Measurements from ENCODE around the gene USHBP1. TPM values are rescaled to one million over a fixed set of nuclear protein-coding genes. Genes with fewer than 3 reads are reported as not detected.

The USHBP1 gene
- total and polyA plus RNA-seq, 2 of the 4 experiments (the other 2 are of a cell fraction): not detected

- no peak for TF ChIP-seq MAFK (IDR thresholded peaks at IDR 0.05; ENCODE audit: low read depth, low read length)
- TF ChIP-seq RAD21 (IDR thresholded peaks at IDR 0.05; ENCODE audit: low read length): peak; percentile 54
These were observed 59.1 kb downstream of the USHBP1 start (continued) for GRCh38 chr19:17205237-17206140.

DNA sequence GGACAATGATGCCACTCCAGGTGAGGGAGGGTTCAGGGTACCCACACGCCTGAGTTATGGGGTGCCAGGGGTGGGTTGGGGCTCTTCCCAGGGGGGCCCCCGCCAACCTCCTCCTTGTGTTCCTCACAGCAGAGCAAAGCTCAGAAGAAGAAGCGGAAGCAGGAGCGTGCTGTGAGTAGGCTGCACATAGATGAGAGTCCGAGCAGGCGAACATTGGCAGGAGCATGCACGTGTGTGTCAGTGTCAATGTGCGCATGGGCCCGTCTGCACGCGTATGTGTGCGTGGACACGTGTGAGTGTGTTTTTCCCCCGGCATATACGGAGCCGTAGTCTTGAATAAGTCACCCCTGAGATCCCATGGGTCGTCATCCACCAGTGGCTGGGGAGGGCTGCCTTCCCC lies 61.8 kb downstream of the USHBP1 start:
- no peak overlapping the region for H4K5ac ChIP-seq (ENCODE audit: low read depth, low read length)
- H3K56ac ChIP-seq (ENCODE audit: extremely low read depth, insufficient read depth, low read length): no peak overlapping the region
- no peaks in the 10 kb centered on the region for H3K9me3 ChIP-seq (ENCODE audit: control insufficient read depth, insufficient read depth, low read length)
- DNase-seq: no peak
- in situ Hi-C loops (cut with MboI; ENCODE audit: low sequenced_read_pairs): loop anchor here (10.0 kb wide), 1 partner anchor 82 kb away; the partner anchor contains the start of gene ANKLE1
- H4K91ac ChIP-seq (ENCODE audit: insufficient read depth, low read depth, low read length): no peak overlapping the region
- no peak overlapping the region for H3K23ac ChIP-seq (ENCODE audit: low read depth, low read length)
- peaks cover 6 to 20% of the 10 kb centered on the region in 2 experiments; a peak in 3 of 4 replicates for H3K79me1 ChIP-seq (ENCODE audit: low read depth in 1 of 2, low read length in 2 of 2)
- H2BK15ac ChIP-seq (ENCODE audit: low read depth, low read length): no peak overlapping the region
- no peaks in the 10 kb centered on the region for H3K4me1 ChIP-seq (ENCODE audit: control insufficient read depth, insufficient read depth, low read length)
- ChIA-PET CTCF (no interaction called here), POLR2A (ENCODE audit: unreplicated experiment) (no interaction called here)
- intact Hi-C loops (cut with micrococcal nuclease): no loop called here
- H3K9me1 ChIP-seq (ENCODE audit: insufficient read depth, low read length): peaks cover 3% of the 10 kb centered on the region; the same call in 1 of the 2 replicates
- H3K4ac ChIP-seq (ENCODE audit: low read depth, low read length): no peak overlapping the region
- TF ChIP-seq ELK1 (IDR thresholded peaks at IDR 0.05; ENCODE audit: borderline replicate concordance, low read depth, low read length): no peak
- TF ChIP-seq BHLHE40 (IDR thresholded peaks at IDR 0.05; ENCODE audit: low read depth, low read length): no peak
- TF ChIP-seq CTCF (conservative IDR thresholded peaks at IDR 0.05; ENCODE audit: low read depth, low read length): no peak
- TF ChIP-seq SMC3 (IDR thresholded peaks at IDR 0.05; ENCODE audit: low read depth, low read length): no peak
- no peak for TF ChIP-seq CEBPB (IDR thresholded peaks at IDR 0.05; ENCODE audit: low read depth, low read length)
- no peak for TF ChIP-seq MAZ (IDR thresholded peaks at IDR 0.05; ENCODE audit: borderline replicate concordance, low read depth, low read length)
- no peak for TF ChIP-seq RAD21 (IDR thresholded peaks at IDR 0.05; ENCODE audit: low read length)
- no peak overlapping the region for H2AK5ac ChIP-seq (ENCODE audit: low read depth, low read length)
- no peak overlapping the region for H3K4me2 ChIP-seq (ENCODE audit: low read depth, low read length)
- peak overlapping the region; percentile 55 for H2AK9ac ChIP-seq (replicated peaks; ENCODE audit: low read depth, low read length, poor library complexity)
- no peak overlapping the region for H3K14ac ChIP-seq (replicated peaks; ENCODE audit: low read depth, low read length)
- H3K9ac ChIP-seq (ENCODE audit: low read depth, low read length): no peak overlapping the region
- H4K20me1 ChIP-seq (ENCODE audit: insufficient read depth, low read length): peaks cover 12% of the 10 kb centered on the region
- no peak for ATAC-seq (ENCODE audit: low read depth)
- dilution Hi-C loops (cut with HindIII; ENCODE audit: low sequenced_read_pairs, unreplicated experiment): no loop called here
- peak overlapping the region; percentile 21 for H2AFZ ChIP-seq (replicated peaks; ENCODE audit: low read length, poor library complexity)
- H3K18ac ChIP-seq (ENCODE audit: low read depth, low read length): no peak overlapping the region
- BruUV-seq (replicated peaks): no TSS peak
- peaks cover 84% of the 10 kb centered on the region for H3K36me3 ChIP-seq (ENCODE audit: control insufficient read depth, insufficient read depth, low read length)
- no peak overlapping the region for H3K27ac ChIP-seq (ENCODE audit: insufficient read depth, low read length)
- H2BK20ac ChIP-seq (ENCODE audit: low read depth, low read length): no peak overlapping the region
- 96% methylated on average over 15 of the region's 17 CpGs; no CpG with 5 or more reads in 1 of the 2 experiments for WGBS, 2 experiments (ENCODE audit: extremely low coverage in 2 of 2, insufficient read length in 1 of 2)
- no peak overlapping the region for H2BK120ac ChIP-seq (ENCODE audit: low read depth, low read length)
- no peak overlapping the region for H3K4me3 ChIP-seq (ENCODE audit: insufficient read depth, low read depth, low read length)
- H2BK5ac ChIP-seq (ENCODE audit: low read depth, low read length, poor library complexity, severe bottlenecking): no peak overlapping the region
- no peak overlapping the region for H4K8ac ChIP-seq (ENCODE audit: low read depth in 2 of 2, low read length in 2 of 2)
- no peaks in the 10 kb centered on the region for H3K27me3 ChIP-seq (ENCODE audit: control insufficient read depth, insufficient read depth, low read length)
